GM21576 (cell line): ENCODE results near the gene MGA.
"Not testable (repeated sequence)": the region's sequence is repeated elsewhere in the genome, so short reads cannot be mapped to it uniquely, and the experiment has no call there.

ENCODE experiments used
- ATAC-seq: cut with Tn5 transposase; IDR thresholded peaks from one replicate; pipeline ENCODE4 v1.9.1; 2021; ENCODE audit warnings: mild to moderate bottlenecking, moderate library complexity; ENCODE audit not compliant: unreplicated experiment

Gene MGA

DNA sequence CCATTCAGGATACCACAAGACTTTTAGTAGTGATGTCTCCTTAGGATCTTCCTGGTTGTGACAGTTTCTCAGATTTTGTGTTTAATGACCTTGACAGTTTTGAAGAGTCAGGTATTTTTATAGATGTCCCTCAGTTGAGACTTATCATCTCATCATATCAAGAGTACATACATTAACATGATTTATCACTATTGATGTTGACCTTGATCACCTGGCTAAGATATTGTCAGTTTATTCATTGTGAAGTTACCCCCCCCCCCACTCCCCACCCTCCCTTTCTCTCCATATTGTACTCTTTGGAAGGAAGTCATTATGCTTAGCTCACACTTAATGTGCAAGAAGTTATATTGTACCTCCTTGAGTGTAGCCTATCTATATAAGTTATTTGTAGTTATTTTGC is 42.9 kb downstream of the MGA start:
- no peak for ATAC-seq

DNA sequence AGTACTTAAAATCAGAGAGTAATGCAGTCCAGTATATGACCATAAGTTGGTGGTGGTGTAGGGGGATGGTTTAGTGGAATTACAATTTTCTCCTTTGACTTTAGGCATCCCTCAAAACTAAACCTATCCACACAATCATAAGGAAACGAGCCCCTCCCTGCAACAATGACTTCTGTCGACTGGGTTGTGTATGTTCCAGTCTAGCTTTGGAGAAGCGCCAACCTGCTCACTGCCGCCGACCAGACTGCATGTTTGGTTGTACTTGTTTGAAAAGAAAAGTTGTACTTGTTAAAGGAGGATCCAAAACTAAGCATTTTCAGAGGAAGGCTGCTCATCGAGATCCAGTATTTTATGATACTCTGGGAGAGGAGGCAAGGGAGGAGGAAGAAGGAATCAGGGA is 52.8 kb downstream of the MGA start:
- ATAC-seq, result no peak

DNA sequence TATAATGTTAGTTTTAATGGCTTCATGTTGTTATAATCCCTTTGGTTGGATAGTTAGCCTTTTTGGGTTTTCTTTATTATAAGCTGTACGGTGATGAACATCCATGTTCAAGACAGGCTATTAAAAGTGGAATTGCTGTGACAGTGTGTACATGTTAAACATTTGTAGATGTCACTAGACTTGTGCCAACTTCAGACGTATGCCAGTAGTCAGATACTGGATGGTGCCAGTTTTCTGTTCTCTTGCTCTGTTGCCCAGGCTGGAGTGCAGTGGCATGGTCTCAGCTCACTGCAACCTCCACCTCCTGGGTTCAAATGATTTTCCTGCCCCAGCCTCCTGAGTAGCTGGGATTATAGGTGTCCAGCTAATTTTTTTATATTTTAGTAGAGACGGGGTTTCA is 54.1 kb downstream of the MGA start:
- ATAC-seq, result no peak

DNA sequence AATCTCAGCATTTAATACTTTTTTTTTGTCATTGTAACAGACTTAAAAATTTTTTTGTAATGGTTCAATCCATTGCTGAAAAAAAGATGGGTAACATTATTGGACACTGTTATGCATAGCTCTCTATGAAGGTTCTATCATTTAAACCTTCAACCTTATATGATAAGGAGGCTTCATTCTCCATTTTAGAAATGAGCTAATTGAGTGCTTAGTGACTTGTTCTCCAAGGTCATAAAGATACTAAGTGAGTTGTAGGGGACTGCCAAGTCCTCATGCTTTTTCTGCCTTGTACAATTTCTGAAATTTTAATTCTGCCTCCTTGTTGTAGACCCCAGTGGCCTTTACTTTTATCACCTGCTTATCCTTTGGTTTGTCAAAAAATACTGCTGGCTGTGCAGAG is 56.7 kb downstream of the MGA start:
- no peak for ATAC-seq

DNA sequence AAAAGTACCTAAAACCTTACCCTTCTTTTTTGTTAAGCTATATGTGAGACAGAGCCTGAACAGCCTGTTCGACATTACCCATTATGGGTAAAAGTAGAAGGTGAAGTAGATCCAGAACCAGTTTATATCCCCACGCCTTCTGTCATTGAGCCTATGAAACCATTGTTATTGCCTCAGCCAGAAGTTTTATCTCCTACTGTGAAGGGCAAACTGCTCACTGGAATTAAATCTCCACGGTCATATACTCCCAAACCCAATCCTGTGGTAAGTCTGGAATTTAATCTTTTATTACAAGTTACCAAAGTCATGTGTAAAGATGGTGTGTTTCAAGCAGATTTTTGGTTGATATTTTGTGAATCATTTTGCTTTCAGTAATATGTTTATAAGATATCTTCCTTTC is 66.9 kb downstream of the MGA start:
- no peak for ATAC-seq

DNA sequence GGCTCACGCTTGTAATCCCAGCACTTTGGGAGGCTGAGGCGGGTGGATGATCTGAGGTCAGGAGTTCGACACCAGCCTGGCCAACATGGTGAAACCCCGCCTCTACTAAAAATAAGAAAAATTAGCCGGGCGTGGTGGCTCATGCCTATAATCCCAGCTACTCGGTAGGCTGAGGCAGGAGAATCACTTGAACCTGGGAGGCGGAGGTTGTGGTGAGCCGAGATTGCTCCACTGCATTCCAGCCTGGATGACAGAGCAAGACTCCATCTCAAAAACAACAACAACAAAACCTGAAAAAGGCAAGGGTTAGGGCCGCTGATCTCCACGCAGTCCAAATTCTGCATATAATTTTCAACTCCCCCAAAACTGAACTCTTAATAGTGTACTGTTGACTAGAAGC is 67.9 kb downstream of the MGA start:
- ATAC-seq, result not testable (repeated sequence)

DNA sequence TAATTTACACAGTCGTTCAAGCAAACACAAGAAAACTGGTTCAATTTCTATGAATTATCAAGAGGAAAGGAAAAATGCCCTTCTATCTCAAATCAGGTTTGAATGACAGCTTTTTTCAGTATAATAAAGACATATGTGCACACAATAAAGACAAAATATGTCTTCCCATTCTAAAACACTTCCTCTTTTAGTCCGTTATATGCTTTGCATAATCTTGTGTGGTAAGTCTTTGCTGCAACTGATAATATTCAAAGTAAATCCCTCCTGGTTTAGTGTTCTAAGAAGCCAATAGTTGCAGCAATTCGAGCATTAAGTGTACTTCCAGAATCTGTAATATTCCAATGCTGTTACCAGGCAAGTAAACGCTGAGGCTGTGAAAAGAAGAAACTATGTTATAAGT is 70.3 kb downstream of the MGA start:
- ATAC-seq, result no peak

DNA sequence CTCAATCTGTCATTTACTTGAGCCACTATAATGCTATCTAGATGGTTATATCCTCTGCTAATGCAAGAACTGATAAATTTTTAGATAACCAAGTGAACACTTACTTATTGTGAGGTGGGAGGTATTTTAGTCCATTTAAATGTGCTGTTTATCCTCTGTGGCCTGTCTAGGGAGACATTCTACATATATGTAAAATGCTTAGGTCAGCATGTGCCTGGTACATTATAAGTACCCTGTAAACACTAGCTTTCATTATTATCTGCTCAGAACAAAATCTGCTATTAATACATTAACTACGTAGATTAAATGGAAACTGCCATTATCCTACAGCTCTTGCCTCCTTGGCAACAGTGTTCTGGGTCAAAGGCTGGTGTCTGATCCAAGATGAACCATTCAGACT is 72.3 kb downstream of the MGA start:
- no peak for ATAC-seq

DNA sequence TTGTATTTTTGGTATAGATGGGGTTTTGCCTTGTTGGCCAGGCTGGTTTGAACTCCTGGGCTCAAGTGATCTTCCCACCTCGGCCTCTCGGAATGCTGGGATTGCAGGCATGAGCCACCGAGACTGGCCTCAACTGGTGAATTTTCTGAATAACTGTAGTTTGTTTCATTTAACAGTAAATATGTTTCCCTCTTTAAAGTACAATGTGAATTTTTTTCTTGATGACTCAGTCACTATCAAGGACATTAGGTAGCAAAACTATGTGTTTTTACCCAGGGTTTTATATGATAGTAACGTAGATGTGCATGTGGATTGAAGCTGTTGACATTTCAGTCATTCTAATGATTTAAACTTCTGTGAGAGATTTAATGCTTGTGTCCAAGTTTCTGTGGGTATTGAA is 73.9 kb downstream of the MGA start:
- no peak for ATAC-seq

DNA sequence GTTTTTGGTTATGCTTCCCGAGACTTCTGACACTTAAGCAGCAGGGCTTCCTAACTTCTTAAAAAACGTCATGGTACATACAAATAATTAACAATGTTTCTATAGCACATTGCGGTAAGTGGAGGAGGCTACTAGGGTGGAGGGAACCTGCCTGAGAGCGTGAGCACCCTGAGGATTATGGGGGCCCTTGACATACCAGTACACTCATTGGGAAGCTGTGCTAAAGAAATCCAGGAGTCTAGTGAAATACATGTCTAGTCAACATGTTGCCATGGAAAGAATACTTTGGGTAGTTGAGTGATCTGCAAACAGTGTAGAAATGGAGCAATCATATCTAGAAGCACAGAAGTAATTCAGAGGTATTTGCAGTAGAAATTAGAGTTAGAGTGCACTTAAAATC is 74.8 kb downstream of the MGA start:
- ATAC-seq, result no peak

DNA sequence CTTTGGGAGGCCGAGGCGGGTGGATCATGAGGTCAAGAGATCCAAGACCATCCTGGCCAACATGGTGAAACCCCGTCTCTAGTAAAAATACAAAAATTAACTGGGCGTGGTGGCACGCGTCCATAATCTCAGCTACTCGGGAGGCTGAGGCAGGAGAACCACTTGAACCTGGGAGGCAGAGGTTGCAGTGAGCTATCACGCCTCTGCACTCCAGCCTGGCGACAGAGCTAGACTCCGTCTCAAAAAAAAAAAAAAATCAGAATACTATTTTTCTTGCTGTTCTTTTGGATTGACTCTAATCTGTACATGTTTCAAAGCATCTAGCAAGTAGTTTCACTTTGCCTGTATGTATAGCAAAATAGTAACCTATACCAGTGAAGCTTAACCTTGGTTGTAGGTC is 75.3 kb downstream of the MGA start:
- not testable (repeated sequence) for ATAC-seq

DNA sequence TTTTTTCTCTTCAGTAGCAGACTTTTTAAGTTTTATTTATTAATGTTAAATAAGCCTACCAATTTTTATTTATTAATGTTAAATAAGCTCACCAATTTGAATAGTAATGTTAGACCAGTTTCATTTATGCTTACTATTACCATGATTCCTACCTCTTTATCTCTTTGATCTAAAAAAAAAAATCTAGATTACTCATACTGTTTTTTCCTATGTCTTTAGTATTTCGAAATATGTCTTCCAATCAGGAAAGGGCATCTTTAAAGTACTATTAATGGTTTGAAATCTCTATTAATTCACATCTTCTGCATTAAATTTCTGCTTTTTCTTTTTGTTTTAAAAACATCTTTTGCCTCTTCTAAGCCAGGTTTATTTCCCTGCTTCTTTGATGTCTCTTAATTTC is 86.6 kb downstream of the MGA start:
- no peak for ATAC-seq

DNA sequence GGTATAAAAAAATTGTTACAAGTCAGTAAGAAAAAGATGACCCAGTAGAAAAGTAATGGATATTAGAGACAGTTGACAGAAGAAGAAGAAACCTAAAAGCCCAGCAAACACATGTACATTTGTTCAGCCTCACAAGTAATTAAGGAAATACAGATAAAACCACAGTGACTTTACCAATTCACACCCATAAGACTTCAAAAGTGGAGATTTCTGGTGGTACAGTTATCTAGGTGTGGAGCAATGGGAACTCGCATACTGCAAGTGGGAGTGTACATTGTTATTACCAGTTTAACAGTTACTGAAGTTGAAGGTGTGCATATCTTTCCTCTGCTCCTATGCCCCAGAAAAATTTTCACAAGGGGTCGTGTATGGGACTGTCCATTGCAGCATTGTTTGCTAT is 96.0 kb downstream of the MGA start:
- ATAC-seq, result no peak

DNA sequence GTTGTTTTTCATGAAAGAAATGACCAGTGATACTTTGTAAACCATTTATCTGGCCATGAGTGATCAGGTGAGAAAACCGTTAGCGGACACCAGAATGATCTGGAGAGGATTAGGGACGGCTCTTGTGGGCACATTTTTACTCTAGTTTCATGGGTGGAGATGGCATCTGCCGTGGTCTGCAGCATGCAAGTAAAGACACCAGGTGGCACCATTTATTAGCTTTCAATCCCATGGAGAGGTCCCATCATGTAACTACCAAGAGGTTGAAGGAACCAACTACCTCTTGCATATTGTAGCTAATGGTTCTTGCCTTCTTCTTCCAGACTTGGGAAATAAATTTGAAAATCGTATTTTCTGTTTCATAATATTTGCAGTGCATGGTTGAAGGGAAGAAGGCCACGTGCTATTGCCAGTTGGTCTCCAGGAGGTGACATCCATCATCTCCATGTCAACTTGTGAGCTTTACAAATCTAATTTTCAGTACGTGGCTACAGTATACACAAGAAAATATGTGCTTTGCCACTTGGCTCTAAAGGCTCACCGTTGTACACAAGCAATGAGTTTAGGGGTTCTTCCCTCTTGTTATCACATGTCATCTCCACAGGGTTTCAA is 112.6 kb downstream of the MGA start:
- no peak for ATAC-seq

DNA sequence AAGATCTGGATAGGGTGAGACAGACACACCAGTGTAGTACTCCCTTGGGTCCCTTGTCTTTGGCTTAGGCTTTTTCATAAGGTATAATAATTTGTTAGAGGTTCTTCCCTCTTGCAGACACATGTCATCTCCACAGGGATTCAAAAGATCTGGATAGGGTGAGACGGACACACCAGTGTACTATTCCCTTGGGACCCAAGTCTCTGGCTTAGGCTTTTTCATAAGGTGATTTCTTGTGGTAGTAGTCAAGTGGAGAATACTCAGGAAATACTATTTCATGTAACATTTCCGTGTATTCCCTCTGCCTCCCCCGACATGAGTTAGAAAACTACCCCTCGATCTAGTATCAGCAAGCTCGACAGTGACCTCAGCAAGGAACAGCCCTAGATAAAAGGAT is 113.1 kb downstream of the MGA start:
- ATAC-seq, result no peak

DNA sequence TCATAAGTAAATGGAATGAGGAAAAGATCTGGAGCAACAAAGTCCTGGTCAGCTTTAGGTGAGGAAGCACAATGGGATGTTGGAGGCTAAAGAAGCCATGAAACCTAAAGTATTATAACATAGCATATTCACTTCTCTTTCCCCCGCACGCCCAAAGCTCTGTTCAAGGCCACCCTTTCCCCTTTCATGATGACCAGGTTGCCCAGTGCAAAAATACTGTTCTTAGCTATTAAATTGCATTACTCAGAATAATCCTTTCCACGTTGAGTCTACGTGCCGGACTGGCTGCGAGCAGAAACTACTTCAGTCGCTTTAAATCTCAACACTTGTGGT is 113.5 kb downstream of the MGA start:
- no peak for ATAC-seq

DNA sequence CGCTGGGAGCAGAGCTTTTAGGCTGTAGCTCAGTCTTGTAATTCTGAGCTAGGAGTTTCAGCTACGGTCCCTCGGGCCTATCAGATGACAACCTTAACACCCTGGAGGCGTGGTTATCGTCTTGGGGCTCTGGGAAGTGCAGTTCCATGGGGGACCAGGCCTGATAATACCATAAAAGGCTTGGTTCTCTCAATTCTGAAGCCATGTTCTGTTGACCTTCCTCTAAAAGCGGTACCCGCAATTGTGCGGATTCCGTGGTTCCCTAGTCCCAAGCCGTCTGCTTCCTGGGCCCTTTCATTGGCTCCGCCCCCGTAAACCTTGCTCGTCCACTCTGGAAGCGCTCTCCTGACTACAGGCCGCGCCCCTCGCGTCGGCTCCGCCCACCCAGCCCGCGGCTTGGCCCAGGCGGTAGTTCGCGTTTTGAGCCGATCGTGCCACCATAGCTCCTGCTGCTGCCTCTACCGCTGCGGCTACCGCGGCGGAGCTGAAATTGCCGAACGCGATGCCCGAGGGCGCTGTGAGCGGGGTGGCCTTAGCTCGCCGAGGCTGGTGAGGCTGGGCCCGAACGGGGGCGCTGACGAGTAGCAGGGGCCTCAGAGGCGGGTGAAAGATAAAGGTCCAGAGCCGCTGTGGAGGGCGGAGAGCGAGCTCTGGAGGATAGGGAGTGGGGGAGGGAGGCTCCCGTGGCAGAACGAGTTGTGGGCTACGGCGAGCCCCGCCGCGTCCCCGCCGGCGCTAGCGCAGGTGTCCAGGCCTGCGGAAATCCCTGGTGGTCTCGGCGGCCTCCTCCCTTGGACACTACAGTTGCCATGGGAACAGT is 114.1 kb downstream of the MGA start, which contains the start of gene MAPKBP1:
Gene MAPKBP1, plus strand, starts transcription at position 423 of the 820 bp plus-strand sequence. CDS start 792 bp downstream, outside the sequence.
- peak; percentile 75 for ATAC-seq

DNA sequence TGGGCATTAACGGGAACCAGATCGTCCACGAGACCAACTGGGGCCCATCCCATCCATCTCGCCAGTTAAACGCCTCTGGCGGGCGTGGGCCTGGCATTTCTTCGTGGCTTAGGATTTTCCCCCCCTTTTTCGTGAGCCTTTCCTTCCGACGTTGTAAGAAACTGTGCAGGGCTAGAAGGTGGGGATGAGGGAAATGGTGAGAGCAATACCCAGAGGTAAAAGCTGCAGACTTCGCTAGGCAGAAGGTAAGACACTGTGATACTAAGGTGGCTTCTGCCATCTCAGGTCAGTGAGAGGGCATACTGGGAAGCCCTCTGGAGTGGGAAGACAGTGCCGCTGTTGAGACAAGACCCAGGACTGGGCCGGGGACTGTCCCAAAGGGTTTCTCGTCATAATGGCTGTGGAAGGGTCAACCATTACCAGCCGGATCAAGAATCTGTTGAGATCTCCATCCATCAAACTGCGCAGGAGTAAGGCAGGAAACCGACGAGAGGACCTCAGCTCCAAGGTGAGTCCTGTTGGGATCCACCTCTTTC is 114.7 kb downstream of the MGA start:
- no peak for ATAC-seq

DNA sequence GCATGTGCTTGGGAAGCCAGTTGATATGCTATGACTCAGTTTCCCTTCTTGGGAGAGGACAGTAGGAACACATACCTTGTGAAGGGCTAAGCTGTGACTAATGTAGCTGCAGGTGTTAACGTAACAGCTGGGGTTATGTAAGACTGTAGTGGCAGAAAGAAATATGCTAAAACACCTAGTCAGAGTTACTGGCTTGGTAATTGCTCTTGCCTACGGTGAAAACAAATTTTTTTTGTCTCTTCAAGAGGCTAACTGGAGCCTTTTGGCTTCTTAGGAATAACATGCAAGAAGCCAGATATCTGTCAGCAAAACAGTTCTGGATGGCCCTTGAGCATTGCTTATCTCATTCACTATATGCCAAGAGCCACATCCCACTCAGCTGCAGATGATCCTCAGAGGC is 115.4 kb downstream of the MGA start:
- no peak for ATAC-seq

DNA sequence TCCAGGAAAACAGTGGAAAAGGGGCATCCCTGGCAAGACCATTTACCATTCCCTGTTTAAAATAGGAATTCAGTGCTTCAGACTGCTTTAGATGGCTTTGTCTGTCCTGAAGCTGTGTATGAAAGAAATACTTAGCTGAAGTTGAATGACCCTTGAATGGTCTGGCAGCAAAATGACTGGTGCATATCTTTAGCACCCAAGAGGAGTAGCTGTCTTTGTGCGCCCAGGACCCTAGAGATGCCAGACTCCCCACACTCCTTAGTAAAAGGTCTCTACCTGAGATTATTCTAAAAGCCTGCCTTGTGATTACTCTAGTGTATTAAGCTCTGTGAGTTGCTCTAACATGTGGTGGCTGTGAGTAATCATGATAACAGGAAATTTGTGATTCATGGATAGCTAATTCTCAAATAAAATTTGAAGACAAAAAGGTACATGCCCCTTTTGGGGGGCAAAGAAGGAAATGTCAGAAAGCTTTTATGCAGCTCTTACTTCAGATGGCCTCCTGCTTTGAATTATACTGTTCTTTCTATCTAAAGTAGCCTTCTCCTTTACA is 117.3 kb downstream of the MGA start:
- ATAC-seq, result no peak

DNA sequence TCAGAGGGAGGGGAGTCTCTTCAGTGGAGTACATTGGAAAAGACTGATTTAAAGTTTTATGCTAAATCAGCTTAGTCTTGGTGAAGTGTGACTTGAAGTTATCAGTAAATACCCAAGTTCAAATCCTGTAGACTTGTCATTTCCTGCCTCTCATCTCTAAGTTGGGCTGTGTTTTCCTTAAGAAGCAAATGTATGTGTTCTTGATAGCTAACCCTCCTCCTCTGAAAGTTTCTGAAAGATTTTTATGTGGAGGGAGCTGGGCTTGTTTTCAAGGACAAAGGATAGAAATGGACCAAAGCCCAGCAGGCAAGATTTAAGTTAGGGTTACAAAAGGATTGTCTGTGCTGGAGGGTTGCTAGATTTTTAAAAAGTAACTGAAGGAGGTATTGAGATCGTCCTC is 118.3 kb downstream of the MGA start:
- no peak for ATAC-seq

DNA sequence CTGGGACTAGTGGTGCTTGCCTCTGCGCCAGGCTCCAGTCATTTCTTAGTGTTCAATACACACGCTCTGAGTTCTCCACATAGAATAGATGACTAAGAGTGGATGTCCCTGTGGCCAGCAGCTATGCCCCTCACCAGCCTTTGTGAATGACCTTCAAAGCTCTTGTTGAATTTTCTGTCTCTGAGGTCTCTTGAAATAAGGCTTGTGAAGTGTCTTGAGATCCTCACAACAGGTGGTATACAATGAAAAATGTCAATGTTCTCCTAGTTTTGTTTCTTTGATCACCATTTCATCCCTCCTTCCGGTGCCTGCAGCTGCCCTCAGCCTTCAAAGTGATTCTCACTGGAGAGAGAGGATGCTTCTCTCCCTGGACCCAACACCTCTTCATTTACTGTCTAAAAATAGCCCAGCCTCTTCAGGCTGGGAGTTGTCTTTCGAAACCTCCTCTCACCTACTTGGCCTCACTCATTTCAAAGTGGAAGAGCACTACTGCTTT is 119.5 kb downstream of the MGA start:
- no peak for ATAC-seq
